Immature natural killer cell (primary cell): ENCODE measurements around the gene ACACB. TPM values are rescaled to one million over a fixed set of nuclear protein-coding genes. Genes with fewer than 3 reads are reported as not detected.
"Not testable (repeated sequence)": the region's sequence is repeated elsewhere in the genome, so short reads cannot be mapped to it uniquely, and the experiment has no call there.

Experiments
- DNase-seq, 3 donors: peaks; one replicate each; pipeline ENCODE4 v3.0.0; 2022; ENCODE audit warnings: mixed read lengths in 1 of 3
- H3K27ac Mint-ChIP-seq, 6 donors: one replicate each; pipeline ENCODE4 v1.8.0; 2020; ENCODE audit warnings: mixed read lengths in 6 of 6, mild to moderate bottlenecking in 5 of 6, inconsistent platforms in 4 of 6, moderate library complexity in 3 of 6
- H3K27me3 Mint-ChIP-seq, 3 donors: one replicate each; pipeline ENCODE4 v1.8.0; 2020 to 2021; ENCODE audit warnings: low read depth in 3 of 3, mild to moderate bottlenecking in 3 of 3, mixed read lengths in 3 of 3, moderate library complexity in 3 of 3, inconsistent platforms in 1 of 3
- H3K36me3 Mint-ChIP-seq, 3 donors: one replicate each; pipeline ENCODE4 v1.8.0; 2020; ENCODE audit warnings: mixed read lengths in 3 of 3, inconsistent platforms in 2 of 3, mild to moderate bottlenecking in 2 of 3
- H3K4me1 Mint-ChIP-seq, 2 donors: one replicate each; pipeline ENCODE4 v1.8.0; 2020; ENCODE audit warnings: inconsistent platforms in 2 of 2, mild to moderate bottlenecking in 2 of 2, mixed read lengths in 2 of 2, moderate library complexity in 1 of 2
- H3K4me3 Mint-ChIP-seq, 5 donors: one replicate each; pipeline ENCODE4 v1.8.0; 2020; ENCODE audit warnings: mild to moderate bottlenecking in 5 of 5, mixed read lengths in 5 of 5, inconsistent platforms in 3 of 5, moderate library complexity in 3 of 5
- H3K9me3 Mint-ChIP-seq, 6 donors: one replicate each; pipeline ENCODE4 v1.8.0; 2020; ENCODE audit warnings: mild to moderate bottlenecking in 6 of 6, mixed read lengths in 6 of 6, inconsistent platforms in 4 of 6, moderate library complexity in 3 of 6
- polyA plus RNA-seq, 3 donors: library from polyadenylated mRNA; unstranded; fragments of 300-500 nt; fragmentation: Illumina TruSeq; gene quantifications; one replicate each; pipeline ENCODE4 v1.2.3, GENCODE V29; 2021

The ACACB gene
- polyA plus RNA-seq, 3 donors from 2014 or later = 1.2 to 2.1 TPM; not detected in 1

- DNase-seq = no peak
- Mint-ChIP-seq H3K27ac (no peak overlapping the region), H3K4me1 (peaks cover 1 to 3% of the 10 kb centered on the region in 2 donors), H3K27me3 (peaks cover 0 to 3% (median 0%) of the 10 kb centered on the region in 3 donors), H3K9me3 (no peaks in the 10 kb centered on the region), H3K4me3 (no peak overlapping the region), H3K36me3 (no peaks in the 10 kb centered on the region)
These were observed 44.0 kb downstream of the ACACB start for GRCh38 chr12:109160433-109160832.

GRCh38 chr12:109160873-109161272, 44.5 kb downstream of the ACACB start:
- peaks cover 0 to 3% (median 0%) of the 10 kb centered on the region in 3 donors for H3K27me3 Mint-ChIP-seq
- no peak for DNase-seq
- H3K4me1 Mint-ChIP-seq = no peaks in the 10 kb centered on the region
- no peaks in the 10 kb centered on the region for H3K9me3 Mint-ChIP-seq
- H3K27ac Mint-ChIP-seq = no peak overlapping the region
- H3K36me3 Mint-ChIP-seq = no peaks in the 10 kb centered on the region
- H3K4me3 Mint-ChIP-seq = no peak overlapping the region

GRCh38 chr12:109162551-109162950, 46.2 kb downstream of the ACACB start:
- DNase-seq = no peak
- peaks cover 0 to 2% (median 0%) of the 10 kb centered on the region in 3 donors for H3K27me3 Mint-ChIP-seq
- H3K4me1 Mint-ChIP-seq = no peaks in the 10 kb centered on the region
- no peak overlapping the region for H3K4me3 Mint-ChIP-seq
- no peaks in the 10 kb centered on the region for H3K36me3 Mint-ChIP-seq
- no peaks in the 10 kb centered on the region for H3K9me3 Mint-ChIP-seq
- H3K27ac Mint-ChIP-seq = no peak overlapping the region

GRCh38 chr12:109163167-109163566, 46.8 kb downstream of the ACACB start:
- H3K36me3 Mint-ChIP-seq = peaks cover 0 to 4% (median 0%) of the 10 kb centered on the region in 3 donors
- no peaks in the 10 kb centered on the region for H3K9me3 Mint-ChIP-seq
- peak overlapping the region in 1 of 6 donors; percentile 21 for H3K27ac Mint-ChIP-seq
- DNase-seq = no peak
- H3K27me3 Mint-ChIP-seq = peaks cover 0 to 1% (median 0%) of the 10 kb centered on the region in 3 donors
- no peaks in the 10 kb centered on the region for H3K4me1 Mint-ChIP-seq
- H3K4me3 Mint-ChIP-seq = no peak overlapping the region

GRCh38 chr12:109165599-109165998, 49.2 kb downstream of the ACACB start:
- H3K4me1 Mint-ChIP-seq = no peaks in the 10 kb centered on the region
- H3K27me3 Mint-ChIP-seq = peaks cover 0 to 1% (median 0%) of the 10 kb centered on the region in 3 donors
- peaks cover 3 to 14% (median 4%) of the 10 kb centered on the region in 3 donors for H3K36me3 Mint-ChIP-seq
- no peaks in the 10 kb centered on the region for H3K9me3 Mint-ChIP-seq
- DNase-seq = no peak
- H3K27ac Mint-ChIP-seq = no peak overlapping the region
- H3K4me3 Mint-ChIP-seq = no peak overlapping the region

DNA sequence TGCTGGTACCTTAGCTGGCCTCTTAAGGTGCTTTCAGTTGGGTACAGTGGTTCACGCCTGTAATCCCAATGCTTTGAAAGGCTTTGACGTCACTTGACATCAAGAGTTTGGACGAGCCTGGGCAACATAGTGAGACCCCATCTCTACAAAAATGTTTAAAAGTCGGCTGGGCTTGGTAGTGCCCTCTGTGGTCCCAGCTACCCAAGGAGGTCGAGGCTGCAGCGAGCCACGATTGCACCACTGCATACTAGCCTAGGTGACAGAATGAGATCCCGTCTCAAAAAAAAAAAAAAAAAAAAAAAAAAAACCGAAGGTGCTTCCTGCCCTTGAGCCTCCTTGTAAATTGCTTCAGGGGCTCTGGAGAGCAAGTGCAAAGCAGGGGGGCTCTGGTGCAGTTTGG, 50.0 kb downstream of the ACACB start:
- no peak overlapping the region for H3K27ac Mint-ChIP-seq
- H3K4me1 Mint-ChIP-seq = no peaks in the 10 kb centered on the region
- no peak overlapping the region for H3K4me3 Mint-ChIP-seq
- DNase-seq = no peak
- H3K36me3 Mint-ChIP-seq = peaks cover 3 to 14% (median 5%) of the 10 kb centered on the region in 3 donors
- no peaks in the 10 kb centered on the region for H3K9me3 Mint-ChIP-seq
- H3K27me3 Mint-ChIP-seq = no peaks in the 10 kb centered on the region

DNA sequence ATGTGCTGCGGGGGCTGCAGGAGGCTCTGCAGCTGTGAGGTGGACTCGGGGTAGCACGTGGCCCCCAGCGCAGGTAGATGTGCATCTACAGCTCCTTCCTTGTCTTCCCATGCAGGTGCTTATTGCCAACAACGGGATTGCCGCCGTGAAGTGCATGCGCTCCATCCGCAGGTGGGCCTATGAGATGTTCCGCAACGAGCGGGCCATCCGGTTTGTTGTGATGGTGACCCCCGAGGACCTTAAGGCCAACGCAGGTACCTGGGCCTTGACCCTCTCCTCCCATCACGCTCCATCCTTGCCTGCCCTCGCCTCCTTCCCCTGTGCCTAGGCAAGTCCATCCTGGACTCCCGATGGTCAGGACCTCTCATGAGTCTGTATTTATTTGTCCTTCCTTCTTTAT, 51.4 kb downstream of the ACACB start:
- H3K9me3 Mint-ChIP-seq = no peaks in the 10 kb centered on the region
- no peak overlapping the region for H3K27ac Mint-ChIP-seq

DNA sequence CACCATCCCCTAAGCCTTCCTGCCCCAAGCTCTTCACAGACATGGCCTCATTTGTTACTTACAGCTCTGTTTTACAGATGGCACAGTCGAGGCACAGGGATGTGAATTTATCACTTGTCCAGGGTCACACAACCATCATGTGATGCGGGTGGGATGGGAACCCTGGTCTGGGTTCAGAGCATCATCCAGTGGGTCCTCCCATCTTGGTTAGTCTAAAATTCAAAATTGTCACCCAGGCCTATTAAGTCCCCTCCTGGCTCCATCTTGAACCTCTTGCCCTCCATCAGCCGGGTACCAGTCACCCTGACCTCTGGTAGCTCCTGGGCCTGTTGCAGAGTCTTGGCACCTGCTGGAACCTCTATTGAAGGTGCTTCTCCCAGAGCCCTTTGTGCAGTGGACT, 52.9 kb downstream of the ACACB start:
- peaks cover 18 to 35% (median 21%) of the 10 kb centered on the region in 3 donors for H3K36me3 Mint-ChIP-seq

More for the DNA sequence above, 51.4 kb downstream of the ACACB start:
- no peaks in the 10 kb centered on the region for H3K4me1 Mint-ChIP-seq
- no peak overlapping the region for H3K4me3 Mint-ChIP-seq
- peaks cover 0 to under 1% (median 0%) of the 10 kb centered on the region in 3 donors for H3K27me3 Mint-ChIP-seq
- H3K36me3 Mint-ChIP-seq = peaks cover 9 to 26% (median 10%) of the 10 kb centered on the region in 3 donors
- no peak for DNase-seq

DNA sequence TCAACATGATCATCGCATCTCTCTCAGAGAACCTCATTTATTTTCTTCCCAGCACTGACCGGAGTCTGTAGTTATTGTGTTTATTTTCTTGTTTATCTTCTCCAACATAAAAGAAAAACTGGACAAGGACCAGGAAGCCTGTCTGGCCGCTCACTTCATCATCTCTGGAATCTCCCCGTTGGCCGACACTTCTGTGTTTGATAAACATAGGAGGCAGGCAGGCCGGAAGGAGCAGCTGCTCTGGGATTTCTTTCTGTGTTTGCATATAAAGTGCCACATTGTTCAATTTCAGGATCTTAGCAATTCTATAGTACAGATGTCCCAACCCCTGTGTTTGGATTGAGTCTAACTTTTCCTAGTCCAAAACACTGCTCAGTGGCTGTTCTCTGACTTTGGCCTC, 53.3 kb downstream of the ACACB start:
- H3K4me1 Mint-ChIP-seq = no peaks in the 10 kb centered on the region
- peaks cover 0 to 1% (median 0%) of the 10 kb centered on the region in 3 donors for H3K27me3 Mint-ChIP-seq
- no peaks in the 10 kb centered on the region for H3K9me3 Mint-ChIP-seq
- H3K27ac Mint-ChIP-seq = no peak overlapping the region
- no peak overlapping the region for H3K4me3 Mint-ChIP-seq
- no peak for DNase-seq
- peaks cover 18 to 35% (median 24%) of the 10 kb centered on the region in 3 donors for H3K36me3 Mint-ChIP-seq

More for the DNA sequence above, 52.9 kb downstream of the ACACB start:
- no peaks in the 10 kb centered on the region for H3K9me3 Mint-ChIP-seq
- H3K27ac Mint-ChIP-seq = no peak overlapping the region
- no peak overlapping the region for H3K4me3 Mint-ChIP-seq
- no peaks in the 10 kb centered on the region for H3K4me1 Mint-ChIP-seq
- DNase-seq = no peak
- H3K27me3 Mint-ChIP-seq = peaks cover 0 to 1% (median 0%) of the 10 kb centered on the region in 3 donors

DNA sequence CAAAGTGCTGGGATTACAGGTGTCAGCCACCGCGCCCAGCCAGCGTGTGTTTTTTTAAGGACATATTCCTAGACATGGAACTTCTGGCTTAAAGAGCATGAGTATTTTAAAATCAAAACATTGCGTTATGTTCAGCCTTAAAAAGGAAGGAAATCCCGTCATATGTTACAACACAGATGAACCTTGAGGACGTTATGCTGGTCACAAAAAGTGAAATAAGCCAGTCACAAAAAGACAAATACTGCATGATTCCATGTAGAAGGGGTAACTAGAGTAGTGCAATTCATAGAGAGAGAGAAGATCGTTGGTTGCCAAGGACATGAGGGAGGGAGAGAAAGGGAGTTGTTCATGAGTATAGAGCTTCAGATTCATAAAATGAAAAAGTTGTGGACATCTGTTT, 53.9 kb downstream of the ACACB start:
- Mint-ChIP-seq H3K36me3 (peaks cover 18 to 35% (median 24%) of the 10 kb centered on the region in 3 donors), H3K4me3 (no peak overlapping the region)

GRCh38 chr12:109172787-109173186, 56.4 kb downstream of the ACACB start:
- H3K27ac Mint-ChIP-seq, H3K9me3 Mint-ChIP-seq, DNase-seq, H3K27me3 Mint-ChIP-seq, H3K4me1 Mint-ChIP-seq, H3K4me3 Mint-ChIP-seq: not testable (repeated sequence)
- H3K36me3 Mint-ChIP-seq = peaks cover 18 to 42% (median 24%) of the 10 kb centered on the region in 3 donors

More for the DNA sequence above, 53.9 kb downstream of the ACACB start:
- DNase-seq = no peak
- no peaks in the 10 kb centered on the region for H3K4me1 Mint-ChIP-seq
- no peaks in the 10 kb centered on the region for H3K9me3 Mint-ChIP-seq
- H3K27me3 Mint-ChIP-seq = peaks cover 0 to 1% (median 0%) of the 10 kb centered on the region in 3 donors
- H3K27ac Mint-ChIP-seq = no peak overlapping the region

- no peak overlapping the region for H3K4me3 Mint-ChIP-seq
- no peaks in the 10 kb centered on the region for H3K9me3 Mint-ChIP-seq
- peaks cover 0 to 3% (median 0%) of the 10 kb centered on the region in 3 donors for H3K27me3 Mint-ChIP-seq
- no peaks in the 10 kb centered on the region for H3K4me1 Mint-ChIP-seq
- DNase-seq = no peak
- peaks cover 18 to 41% (median 24%) of the 10 kb centered on the region in 3 donors for H3K36me3 Mint-ChIP-seq
- no peak overlapping the region for H3K27ac Mint-ChIP-seq
These were observed 57.3 kb downstream of the ACACB start for GRCh38 chr12:109173443-109174240.

DNA sequence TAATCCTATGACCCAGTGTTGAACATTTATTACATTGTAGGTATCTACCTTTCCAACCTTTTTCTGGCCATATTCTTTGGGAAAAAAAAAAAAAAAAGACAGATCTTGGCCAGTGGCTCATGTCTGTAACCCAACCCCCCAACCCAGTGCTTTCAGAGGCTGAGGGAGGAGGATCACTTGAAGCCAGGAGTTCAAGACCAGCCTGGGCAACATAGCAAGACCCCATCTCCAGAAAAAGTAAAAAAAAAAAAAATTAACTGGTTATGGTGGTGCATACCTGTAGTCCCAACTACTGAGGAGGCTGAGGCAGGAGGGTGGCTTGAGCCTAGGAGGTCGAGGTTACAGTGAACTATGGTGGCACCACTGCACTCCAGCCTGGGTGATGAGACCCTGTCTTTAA, 58.1 kb downstream of the ACACB start:
- Mint-ChIP-seq H3K4me3 (no peak overlapping the region), H3K36me3 (peaks cover 18 to 40% (median 24%) of the 10 kb centered on the region in 3 donors), H3K4me1 (no peaks in the 10 kb centered on the region), H3K27ac (no peak overlapping the region), H3K9me3 (no peaks in the 10 kb centered on the region), H3K27me3 (peaks cover 0 to 3% (median 0%) of the 10 kb centered on the region in 3 donors)
- DNase-seq = no peak

DNA sequence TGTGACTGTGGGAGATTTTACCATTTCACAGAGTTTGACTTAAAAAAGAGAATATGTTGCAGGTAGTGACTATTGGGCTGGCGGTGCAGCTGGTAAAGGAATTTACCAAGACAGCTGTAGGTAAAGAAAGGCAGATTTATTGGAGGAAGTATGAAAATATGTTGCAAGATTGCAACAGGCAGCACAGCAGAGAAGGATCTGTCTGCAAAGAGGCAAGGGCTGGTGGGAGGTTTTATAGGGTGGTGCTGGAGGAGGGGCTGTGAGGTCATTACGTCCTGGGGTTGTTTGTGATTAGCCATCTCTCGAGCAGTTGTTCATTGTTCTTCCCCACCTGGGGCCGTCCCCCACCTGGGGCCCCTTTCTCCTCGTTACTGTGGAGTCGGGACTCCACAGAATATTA, 62.1 kb downstream of the ACACB start:
- Mint-ChIP-seq H3K4me1 (no peaks in the 10 kb centered on the region), H3K27me3 (peaks cover 0 to 2% (median 0%) of the 10 kb centered on the region in 3 donors), H3K9me3 (no peaks in the 10 kb centered on the region), H3K27ac (no peak overlapping the region), H3K36me3 (peaks cover 3 to 18% (median 9%) of the 10 kb centered on the region in 3 donors), H3K4me3 (no peak overlapping the region)
- DNase-seq = no peak
